NCI-H1930 (cell line): Measurements from ENCODE around the gene PLEKHG4B.
"Not testable (repeated sequence)": the region's sequence is repeated elsewhere in the genome, so short reads cannot be mapped to it uniquely, and the experiment has no call there.

Experiments used
- DNase-seq, 2 experiments: peaks; one replicate each; lab custom pipeline; 2025; lab: John Stamatoyannopoulos, UW

Gene PLEKHG4B

GRCh38 chr5:190366-191035 lies 98.5 kb downstream of the PLEKHG4B start:
- no peak for DNase-seq

GRCh38 chr5:191036-191948 lies 99.3 kb downstream of the PLEKHG4B start, which contains the start of gene LRRC14B:
Gene LRRC14B (plus strand): TSS chr5:191495. CDS start chr5:191539, 44 bp downstream.
- DNase-seq = no peak

- DNase-seq = no peak
Observed at GRCh38 chr5:191949-192690, 100.2 kb downstream of the PLEKHG4B start.

- no peak for DNase-seq
Observed at GRCh38 chr5:192691-192969, 100.7 kb downstream of the PLEKHG4B start.

- DNase-seq = no peak
Observed at GRCh38 chr5:192970-193831, 101.2 kb downstream of the PLEKHG4B start.

GRCh38 chr5:194102-194501 lies 102.1 kb downstream of the PLEKHG4B start:
- DNase-seq = no peak

GRCh38 chr5:194603-195209 lies 102.7 kb downstream of the PLEKHG4B start:
- no peak for DNase-seq

GRCh38 chr5:195401-196160 lies 103.6 kb downstream of the PLEKHG4B start:
- no peak for DNase-seq

- no peak for DNase-seq
Observed at GRCh38 chr5:196350-196749, 104.4 kb downstream of the PLEKHG4B start.

GRCh38 chr5:197031-197430 lies 105.1 kb downstream of the PLEKHG4B start:
- not testable (repeated sequence) for DNase-seq

GRCh38 chr5:197892-198489 lies 106.0 kb downstream of the PLEKHG4B start:
- no peak for DNase-seq

- no peak for DNase-seq
Observed at GRCh38 chr5:198516-199196, 106.7 kb downstream of the PLEKHG4B start.

GRCh38 chr5:199197-199949 lies 107.4 kb downstream of the PLEKHG4B start:
- DNase-seq = no peak

- DNase-seq = no peak
Observed at GRCh38 chr5:199950-200645, 108.1 kb downstream of the PLEKHG4B start.

GRCh38 chr5:200985-201384 lies 109.0 kb downstream of the PLEKHG4B start:
- no peak for DNase-seq

GRCh38 chr5:201672-202071 lies 109.7 kb downstream of the PLEKHG4B start:
- no peak for DNase-seq

GRCh38 chr5:203246-203930 lies 111.4 kb downstream of the PLEKHG4B start:
- no peak for DNase-seq

- DNase-seq = no peak
Observed at GRCh38 chr5:204001-204400, 112.0 kb downstream of the PLEKHG4B start.
